WI38 (cell line): ENCODE measurements around the gene PSMC5.

Experiments used
- H3K4me3 ChIP-seq: 2 replicates; pipeline ENCODE4 v1.5.1; 2011; ENCODE audit warnings: low read depth, mild to moderate bottlenecking, control low read depth, low read length
- TF ChIP-seq, protein P1 (sequence below): IDR thresholded peaks from 2 replicates; pipeline ENCODE4 v1.5.1; 2012; ENCODE audit warnings: low read depth, mild to moderate bottlenecking, control low read depth, low read length

PSMC5 gene

DNA sequence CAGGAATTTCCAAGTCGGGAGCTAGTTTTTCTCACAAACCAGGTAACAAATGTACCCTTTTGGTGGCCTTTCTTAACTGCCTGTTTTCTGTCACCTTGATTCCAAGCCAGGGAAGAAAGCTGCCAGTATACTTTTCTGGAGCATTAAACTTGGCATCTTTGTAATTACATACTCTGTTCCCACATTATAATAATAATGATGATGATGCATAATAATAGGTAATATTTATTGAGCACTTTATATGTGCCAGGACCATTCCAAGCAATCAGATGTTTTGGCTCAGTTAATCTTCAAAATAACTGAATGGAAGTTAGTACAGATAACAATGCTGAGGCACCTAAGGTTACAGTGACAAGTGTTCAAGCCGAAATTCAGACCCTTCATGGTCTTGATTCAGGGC lies 11.1 kb upstream of the PSMC5 start:
- no peak overlapping the region for H3K4me3 ChIP-seq
- TF ChIP-seq, protein P1, sequence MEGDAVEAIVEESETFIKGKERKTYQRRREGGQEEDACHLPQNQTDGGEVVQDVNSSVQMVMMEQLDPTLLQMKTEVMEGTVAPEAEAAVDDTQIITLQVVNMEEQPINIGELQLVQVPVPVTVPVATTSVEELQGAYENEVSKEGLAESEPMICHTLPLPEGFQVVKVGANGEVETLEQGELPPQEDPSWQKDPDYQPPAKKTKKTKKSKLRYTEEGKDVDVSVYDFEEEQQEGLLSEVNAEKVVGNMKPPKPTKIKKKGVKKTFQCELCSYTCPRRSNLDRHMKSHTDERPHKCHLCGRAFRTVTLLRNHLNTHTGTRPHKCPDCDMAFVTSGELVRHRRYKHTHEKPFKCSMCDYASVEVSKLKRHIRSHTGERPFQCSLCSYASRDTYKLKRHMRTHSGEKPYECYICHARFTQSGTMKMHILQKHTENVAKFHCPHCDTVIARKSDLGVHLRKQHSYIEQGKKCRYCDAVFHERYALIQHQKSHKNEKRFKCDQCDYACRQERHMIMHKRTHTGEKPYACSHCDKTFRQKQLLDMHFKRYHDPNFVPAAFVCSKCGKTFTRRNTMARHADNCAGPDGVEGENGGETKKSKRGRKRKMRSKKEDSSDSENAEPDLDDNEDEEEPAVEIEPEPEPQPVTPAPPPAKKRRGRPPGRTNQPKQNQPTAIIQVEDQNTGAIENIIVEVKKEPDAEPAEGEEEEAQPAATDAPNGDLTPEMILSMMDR, result no peak

DNA sequence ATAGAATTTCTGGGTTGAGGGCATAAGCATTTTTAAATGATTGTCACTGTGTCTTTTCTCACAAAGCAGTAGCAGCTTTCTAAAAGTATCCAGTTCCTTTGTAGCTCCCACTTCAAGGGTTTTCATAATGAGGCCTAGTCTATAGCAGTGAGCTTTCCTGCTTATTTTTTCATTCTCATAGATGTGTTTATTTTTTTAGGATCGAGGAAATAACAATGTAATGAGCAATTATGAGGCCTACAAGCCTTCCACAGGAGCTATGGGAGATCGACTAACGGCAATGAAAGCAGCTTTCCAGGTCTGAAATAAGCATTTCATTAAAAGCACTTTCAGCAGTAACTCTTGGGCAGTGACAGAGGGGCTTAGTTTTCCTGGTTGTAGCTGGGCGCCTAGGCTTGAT lies 10.6 kb upstream of the PSMC5 start:
- TF ChIP-seq, protein P1, result no peak
- no peak overlapping the region for H3K4me3 ChIP-seq

- TF ChIP-seq, protein P1, result no peak
- no peak overlapping the region for H3K4me3 ChIP-seq
Measured at GRCh38 chr17:63817736-63818385, 9.4 kb upstream of the PSMC5 start.

DNA sequence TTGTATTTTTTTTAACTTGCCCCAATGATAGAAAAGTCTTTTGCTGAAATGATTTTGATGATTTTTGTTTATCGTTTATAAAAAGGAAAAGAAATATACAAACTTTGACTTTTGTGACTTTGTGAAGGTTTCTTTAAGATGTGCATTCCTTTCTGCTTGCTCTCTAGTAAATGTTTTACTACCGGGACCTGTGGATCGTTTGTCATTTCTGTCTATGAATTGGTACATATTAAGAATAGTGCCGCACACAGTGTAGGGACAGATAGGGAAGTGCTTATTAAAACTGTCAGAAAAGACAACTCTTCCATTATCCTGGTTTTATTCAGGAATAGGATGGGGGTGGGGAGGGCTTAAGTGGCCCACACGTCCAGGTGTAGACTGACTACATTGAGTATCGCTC lies 8.1 kb upstream of the PSMC5 start:
- TF ChIP-seq, protein P1, result no peak

DNA sequence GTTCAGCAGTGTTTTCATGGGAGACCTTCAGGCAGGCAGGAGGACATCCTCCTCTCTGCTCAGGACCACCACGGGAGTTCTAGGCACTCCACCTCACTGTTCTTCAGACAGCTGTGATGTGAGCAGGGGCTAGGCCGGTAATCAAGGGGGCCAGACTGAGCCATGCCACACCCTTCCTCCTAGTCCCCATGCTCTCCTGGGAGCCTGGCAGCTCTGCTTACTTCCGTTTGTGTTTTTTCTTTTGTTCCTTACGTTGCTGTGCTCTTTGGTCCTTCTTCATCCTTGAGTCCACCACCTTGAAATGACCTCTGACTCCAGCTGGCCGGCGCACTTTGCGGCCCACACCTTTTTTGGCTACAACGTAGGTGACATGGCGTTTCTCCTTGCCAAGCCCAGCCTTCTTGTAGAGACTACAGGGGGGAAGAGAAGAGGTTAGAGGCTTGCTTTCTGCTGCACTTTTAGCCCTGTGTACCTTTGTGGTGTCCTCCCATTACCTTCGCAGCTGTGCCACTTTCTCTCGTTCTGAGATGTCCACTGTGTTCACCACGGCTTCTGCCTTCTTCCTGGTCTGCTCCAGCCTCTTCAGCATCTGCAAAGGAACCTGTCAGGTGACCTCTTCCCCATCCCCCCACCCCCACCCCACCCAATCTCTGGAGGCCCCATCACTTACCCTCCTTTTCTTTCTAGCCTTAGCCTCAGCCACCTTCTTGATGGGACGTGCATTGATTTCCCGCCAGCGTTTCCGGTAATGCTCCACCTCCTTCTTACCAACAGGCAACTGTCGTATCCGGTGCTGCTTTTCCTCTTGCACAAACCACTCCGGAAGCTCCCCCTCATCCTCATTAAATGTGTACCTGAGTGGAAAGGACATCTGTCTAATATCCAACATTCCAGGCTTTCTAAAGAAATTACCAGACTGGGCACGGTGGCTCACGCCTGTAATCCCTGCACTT lies 7.4 kb upstream of the PSMC5 start:
- H3K4me3 ChIP-seq, result no peak overlapping the region
- TF ChIP-seq, protein P1, result no peak

More for the DNA sequence above, 8.1 kb upstream of the PSMC5 start:
- H3K4me3 ChIP-seq, result no peak overlapping the region

GRCh38 chr17:63820963-63821561 lies 6.2 kb upstream of the PSMC5 start:
- no peak overlapping the region for H3K4me3 ChIP-seq
- TF ChIP-seq, protein P1, result no peak
